ENCODE measurements around the gene IGHMBP2. TPM values are rescaled to one million over a fixed set of nuclear protein-coding genes. Genes with fewer than 3 reads are reported as not detected.

Gene IGHMBP2
- total RNA-seq, 4 donors from 2014 or later = 15.5 to 22.3 (median 18.1) TPM

GRCh38 chr11:68900835-68901381 lies 2.8 kb upstream of the IGHMBP2 start:
- DNase-seq (no peak), ATAC-seq (no peak)
- peaks cover 0 to 41% of the 10 kb centered on the region in 2 donors for H3K36me3 ChIP-seq
- no peak overlapping the region for H3K27ac ChIP-seq
- in situ Hi-C loops (cut with MboI; ENCODE audit: low sequenced_read_pairs in 4 of 4) = no loop called here
- H3K4me3 ChIP-seq = no peak overlapping the region
- intact Hi-C loops (cut with DNase I; ENCODE audit: low total_unique reads) = loop anchor here (5.0 to 10.0 kb wide), 2 partner anchors 59 to 686 kb away; partner anchors contain the start of genes CPT1A and KMT5B
- no peaks in the 10 kb centered on the region for H3K9me3 ChIP-seq
- no peak for TF ChIP-seq POLR2A (IDR thresholded peaks at IDR 0.05)
- no peak for TF ChIP-seq CTCF (IDR thresholded peaks at IDR 0.05 in 4 of 5, conservative IDR thresholded peaks at IDR 0.05 in 1 of 5)
- no peaks in the 10 kb centered on the region for H3K27me3 ChIP-seq
- peaks cover 15 to 28% of the 10 kb centered on the region in 2 donors for H3K4me1 ChIP-seq

- intact Hi-C loops (cut with DNase I; ENCODE audit: low total_unique reads) (loop anchor here (5.0 to 10.0 kb wide), 2 partner anchors 62 to 690 kb away; partner anchors contain the start of genes CPT1A and KMT5B), in situ Hi-C loops (cut with MboI; ENCODE audit: low sequenced_read_pairs in 4 of 4) (no loop called here)
- Histone ChIP-seq H3K4me3 (peak overlapping the region; percentile 83 to 95 (median 88)), H3K9me3 (no peaks in the 10 kb centered on the region), H3K27me3 (no peaks in the 10 kb centered on the region), H3K4me1 (peaks cover 22 to 28% of the 10 kb centered on the region in 2 donors), H3K36me3 (peaks cover 0 to 32% of the 10 kb centered on the region in 2 donors), H3K27ac (peak overlapping the region; percentile 82 to 88 (median 88))
- TF ChIP-seq CTCF (IDR thresholded peaks at IDR 0.05 in 4 of 5, conservative IDR thresholded peaks at IDR 0.05 in 1 of 5) (no peak), POLR2A (IDR thresholded peaks at IDR 0.05) (no peak)
- DNase-seq (peak in 1 of 2 donors; percentile 5), ATAC-seq (peak; percentile 37 to 42)
Observed at GRCh38 chr11:68904248-68904847, 657 bp downstream of the IGHMBP2 start.

- intact Hi-C loops (cut with DNase I; ENCODE audit: low total_unique reads) = loop anchor here (10.0 kb wide), 1 partner anchor 691 kb away; the partner anchor contains the start of gene KMT5B
- in situ Hi-C loops (cut with MboI; ENCODE audit: low sequenced_read_pairs in 4 of 4) = no loop called here
- Histone ChIP-seq H3K4me1 (peaks cover 22 to 28% of the 10 kb centered on the region in 2 donors), H3K9me3 (no peaks in the 10 kb centered on the region), H3K4me3 (peak overlapping the region in 1 of 4 donors; percentile 88), H3K36me3 (peaks cover 0 to 32% of the 10 kb centered on the region in 2 donors), H3K27me3 (no peaks in the 10 kb centered on the region), H3K27ac (no peak overlapping the region)
- no peak for ATAC-seq
- no peak for DNase-seq
- TF ChIP-seq POLR2A (IDR thresholded peaks at IDR 0.05) (no peak), CTCF (IDR thresholded peaks at IDR 0.05 in 4 of 5, conservative IDR thresholded peaks at IDR 0.05 in 1 of 5) (no peak)
Observed at GRCh38 chr11:68905421-68906360, 2.0 kb downstream of the IGHMBP2 start.

GRCh38 chr11:68908273-68908672 lies 4.6 kb downstream of the IGHMBP2 start:
- peak in 1 of 2 donors; percentile 21 for ATAC-seq

More at GRCh38 chr11:68908273-68908672, 4.6 kb downstream of the IGHMBP2 start:
- Histone ChIP-seq H3K27ac (no peak overlapping the region), H3K36me3 (peaks cover 0 to 55% of the 10 kb centered on the region in 2 donors), H3K4me3 (no peak overlapping the region), H3K4me1 (peaks cover 7 to 16% of the 10 kb centered on the region in 2 donors), H3K27me3 (no peaks in the 10 kb centered on the region), H3K9me3 (no peaks in the 10 kb centered on the region)
- intact Hi-C loops (cut with DNase I; ENCODE audit: low total_unique reads) (loop anchor here (10.0 kb wide), 1 partner anchor 693 kb away; the partner anchor contains the start of gene KMT5B), in situ Hi-C loops (cut with MboI; ENCODE audit: low sequenced_read_pairs in 4 of 4) (no loop called here)
- TF ChIP-seq POLR2A (IDR thresholded peaks at IDR 0.05) (no peak), CTCF (IDR thresholded peaks at IDR 0.05 in 4 of 5, conservative IDR thresholded peaks at IDR 0.05 in 1 of 5) (no peak)
- peak; percentile 9 to 23 for DNase-seq

All from gastrocnemius medialis (tissue), 4 donors.